Measurements from ENCODE around the gene SFTPA1.

GRCh38 chr10:79582096-79582495 is 28.6 kb upstream of the SFTPA1 start:
- TF ChIP-seq YY1 (IDR thresholded peaks at IDR 0.05; ENCODE audit: insufficient read depth, insufficient read length) (no peak), ZNF274 (IDR thresholded peaks at IDR 0.05; ENCODE audit: low read depth, low read length) (no peak), SUZ12 (IDR thresholded peaks at IDR 0.05; ENCODE audit: extremely low read depth, insufficient read depth, insufficient read length) (no peak)
